SK-N-MC (cell line): ENCODE measurements around the gene SOCS1.

Source experiments
- EZH2 ChIP-seq: fragments of 200-600 bp; sonication (generic); IDR thresholded peaks from one replicate; pipeline ENCODE4 v1.6.1; 2017; ENCODE audit warnings: antibody characterized with exemption
- FOXP2 ChIP-seq: optimal IDR thresholded peaks from 2 replicates; pipeline ENCODE3; 2011; ENCODE audit warnings: mild to moderate bottlenecking, moderate library complexity; ENCODE audit not compliant: insufficient read depth; ENCODE audit errors: extremely low read length, control extremely low read depth
- POLR2AphosphoS5 ChIP-seq: IDR thresholded peaks from 2 replicates; pipeline ENCODE4 v1.6.1; 2012; ENCODE audit warnings: mild to moderate bottlenecking, low read depth, low read length, borderline replicate concordance

GRCh38 chr16:11229432-11229831 lies 26.6 kb downstream of the SOCS1 start:
- TF ChIP-seq EZH2 (no peak), POLR2AphosphoS5 (no peak), FOXP2 (no peak)
